NT2/D1 (cell line): ENCODE measurements around the gene KYAT1.

Source experiments
- SUZ12 ChIP-seq: IDR thresholded peaks from 2 replicates; pipeline ENCODE4 v1.6.1; 2011; ENCODE audit not compliant: insufficient read length, insufficient read depth; ENCODE audit errors: extremely low read depth
- YY1 ChIP-seq: IDR thresholded peaks from 2 replicates; pipeline ENCODE4 v1.6.1; 2011; ENCODE audit not compliant: insufficient read length, insufficient read depth

GRCh38 chr9:128870128-128870940, 11.4 kb downstream of the KYAT1 start:
- TF ChIP-seq YY1, result no peak
- TF ChIP-seq SUZ12, result no peak
